ENCODE results near the gene C1QTNF12.

- TF ChIP-seq EZH2phosphoT487 (IDR thresholded peaks at IDR 0.05; ENCODE audit: low read length), result no peak
- TF ChIP-seq CTCF (IDR thresholded peaks at IDR 0.05; ENCODE audit: low read length), result no peak
These were observed 17.8 kb downstream of the C1QTNF12 start for GRCh38 chr1:1228596-1229321.

Data from MM.1S (cell line).